ENCODE data around the gene TMEM141. TPM values are rescaled to one million over a fixed set of nuclear protein-coding genes. Genes with fewer than 3 reads are reported as not detected.
"Not testable (repeated sequence)": the region's sequence is repeated elsewhere in the genome, so short reads cannot be mapped to it uniquely, and the experiment has no call there.

The TMEM141 gene
- total RNA-seq, 1 donor from 2014 or later = 81.3 TPM

- no peak for DNase-seq (ENCODE audit: low spot score)
Measured at GRCh38 chr9:136794281-136794999, 3.3 kb downstream of the TMEM141 start.

DNA sequence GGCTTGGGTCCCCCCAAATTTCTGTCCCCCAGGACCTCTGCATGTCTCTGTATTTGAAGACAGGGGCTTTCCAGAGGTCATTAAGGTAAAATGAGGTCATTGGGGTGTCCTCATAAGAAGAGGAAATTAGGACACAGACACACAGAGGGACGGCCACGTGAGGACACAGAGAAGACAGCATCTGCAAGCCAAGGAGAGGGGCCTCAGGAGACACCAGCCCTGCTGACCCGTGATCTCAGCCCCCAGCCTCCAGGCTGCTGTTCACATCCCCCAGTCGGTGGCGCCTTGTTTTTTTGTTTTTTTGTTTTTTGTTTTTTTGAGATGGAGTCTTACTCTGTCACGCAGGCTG, 3.8 kb downstream of the TMEM141 start:
- DNase-seq (ENCODE audit: low spot score) = no peak

DNA sequence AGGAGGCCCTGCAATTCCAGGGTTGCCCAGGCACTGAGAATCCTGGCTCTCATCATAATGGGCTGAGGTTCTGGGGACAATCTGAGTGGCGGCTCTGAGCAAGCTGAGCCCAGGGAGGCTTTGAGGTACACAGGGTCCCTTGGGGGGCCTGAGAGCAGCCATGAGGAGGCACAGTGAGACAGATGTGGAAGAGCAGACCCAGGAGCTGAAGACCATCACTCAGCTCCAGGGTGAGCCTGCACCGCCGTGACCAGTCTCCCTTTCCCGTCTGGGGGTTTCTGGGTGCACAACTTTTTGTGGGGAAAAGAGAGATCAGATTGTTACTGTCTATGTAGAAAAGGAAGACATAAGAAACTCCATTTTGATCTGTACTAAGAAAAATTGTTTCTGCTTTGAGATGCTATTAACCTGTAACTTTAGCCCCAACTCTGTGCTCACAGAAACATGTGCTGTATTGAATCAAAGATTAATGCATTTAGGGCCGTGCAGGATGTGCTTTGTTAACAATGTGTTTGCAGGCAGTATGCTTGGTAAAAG, 5.2 kb downstream of the TMEM141 start, which contains the start of gene CCDC183:
CCDC183 (plus strand) TSS at position 101 of the 537 bp plus-strand sequence; CDS start at position 161, 60 bp downstream.
- DNase-seq (ENCODE audit: low spot score) = no peak

- not testable (repeated sequence) for DNase-seq (ENCODE audit: low spot score)
Measured at GRCh38 chr9:136796775-136797347, 5.7 kb downstream of the TMEM141 start.

DNA sequence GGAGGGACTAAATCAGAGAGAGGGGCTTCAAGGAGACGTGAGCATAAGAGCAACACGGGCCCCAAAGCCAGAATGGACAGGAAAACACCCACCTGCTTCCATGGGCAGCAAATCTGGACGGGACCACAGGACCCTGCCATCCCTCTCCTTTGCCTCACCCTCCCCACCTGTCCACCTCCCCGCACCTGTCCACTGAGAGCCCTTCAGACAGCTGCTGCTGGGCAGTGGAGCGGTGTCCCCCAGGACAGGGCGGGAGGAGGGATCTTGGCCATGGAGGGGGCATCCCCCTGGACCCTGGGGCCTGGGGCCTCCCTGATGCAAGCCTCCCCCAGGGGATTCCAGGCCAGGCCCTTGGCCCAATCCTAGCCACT, 7.5 kb downstream of the TMEM141 start:
- no peak for DNase-seq (ENCODE audit: low spot score)

DNA sequence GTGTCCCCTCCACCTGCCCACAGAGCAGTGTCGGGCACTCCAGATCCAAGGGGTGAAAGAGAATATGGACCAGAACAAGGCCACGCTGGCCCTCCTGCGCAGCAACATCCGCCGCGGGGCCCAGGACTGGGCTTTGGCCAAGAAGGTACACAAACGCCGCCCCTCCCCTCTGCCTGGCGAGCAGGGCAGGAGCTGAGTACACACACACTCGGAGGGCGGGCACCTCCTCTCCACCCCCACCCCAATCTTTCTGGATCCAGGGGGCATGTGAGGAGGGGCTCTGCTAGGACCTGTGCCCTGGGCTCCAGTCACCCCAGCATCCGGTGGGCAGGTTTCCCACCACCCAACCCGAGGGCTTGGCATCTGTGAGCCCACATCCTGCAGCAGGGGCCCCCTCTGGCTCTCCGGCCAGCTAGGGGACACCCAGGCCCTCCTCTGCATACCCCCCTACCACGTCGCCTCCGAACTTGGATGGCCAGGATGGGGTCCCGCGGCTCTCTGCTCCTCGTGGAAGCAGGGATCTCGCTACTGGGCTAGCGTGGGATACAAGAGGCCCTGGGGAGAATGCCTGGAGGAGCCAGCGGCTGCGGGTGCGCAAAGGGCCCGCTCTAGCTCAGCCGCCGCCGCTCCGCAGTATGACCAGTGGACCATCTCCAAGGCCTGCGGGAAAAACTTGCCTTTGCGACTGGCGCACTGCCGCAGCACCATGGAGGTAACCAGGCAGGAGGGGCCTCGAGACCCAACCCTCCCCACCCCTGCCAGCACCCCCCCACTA, 8.1 kb downstream of the TMEM141 start:
- no peak for DNase-seq (ENCODE audit: low spot score)

GRCh38 chr9:136799854-136800657, 8.9 kb downstream of the TMEM141 start:
- peak; percentile 85 for DNase-seq (ENCODE audit: low spot score)

GRCh38 chr9:136802321-136802720, 11.2 kb downstream of the TMEM141 start:
- no peak for DNase-seq (ENCODE audit: low spot score)

DNA sequence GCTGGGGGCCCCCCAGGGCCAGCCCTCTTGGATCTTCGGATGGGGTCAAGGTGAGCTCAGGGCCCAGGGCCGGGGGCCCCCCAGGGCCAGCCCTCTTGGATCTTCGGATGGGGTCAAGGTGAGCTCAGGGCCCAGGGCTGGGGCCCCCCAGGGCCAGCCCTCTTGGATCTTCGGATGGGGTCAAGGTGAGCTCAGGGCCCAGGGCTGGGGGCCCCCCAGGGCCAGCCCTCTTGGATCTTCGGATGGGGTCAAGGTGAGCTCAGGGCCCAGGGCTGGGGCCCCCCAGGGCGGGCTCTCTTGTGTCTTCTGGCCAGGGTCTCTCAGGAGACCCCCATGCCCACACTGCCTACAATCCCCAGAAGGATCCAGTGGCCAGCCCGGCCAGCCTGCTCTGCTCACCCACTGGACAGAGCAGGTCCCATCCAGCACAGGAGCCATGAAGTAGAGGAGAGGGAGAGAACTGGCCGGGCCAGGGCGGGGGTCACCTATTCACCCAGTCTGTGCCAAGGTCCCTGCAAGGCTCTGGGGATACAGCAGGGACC, 11.9 kb downstream of the TMEM141 start:
- not testable (repeated sequence) for DNase-seq (ENCODE audit: low spot score)

- no peak for DNase-seq (ENCODE audit: low spot score)
Measured at GRCh38 chr9:136803551-136804508, 12.7 kb downstream of the TMEM141 start.

- no peak for DNase-seq (ENCODE audit: low spot score)
Measured at GRCh38 chr9:136804509-136805206, 13.5 kb downstream of the TMEM141 start.

DNA sequence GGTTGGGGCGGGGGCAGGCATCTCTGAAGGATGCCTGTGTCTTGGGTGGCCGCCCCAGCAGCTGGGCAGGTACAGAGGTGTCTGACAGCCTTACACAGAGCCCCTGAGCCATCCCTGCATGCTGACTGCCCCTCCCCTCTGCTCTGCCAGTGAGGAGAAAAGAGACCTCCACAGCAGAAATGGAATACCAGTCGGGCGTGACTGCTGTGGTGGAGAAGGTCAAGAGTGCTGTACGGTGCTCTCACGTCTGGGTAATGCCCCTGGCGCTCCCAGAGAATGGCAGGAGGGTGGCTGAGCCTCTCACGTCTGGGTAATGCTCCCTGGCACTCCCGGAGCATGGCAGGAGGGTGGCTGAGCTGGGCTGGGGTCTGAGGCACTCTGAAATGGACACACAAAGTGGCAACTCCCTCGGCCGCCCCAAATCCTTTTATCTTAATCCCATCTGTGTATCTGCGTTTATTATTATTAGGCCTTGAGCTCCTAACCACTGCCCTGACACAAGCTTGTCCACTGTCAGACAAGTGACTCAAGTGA, 14.1 kb downstream of the TMEM141 start:
- DNase-seq (ENCODE audit: low spot score) = no peak

DNA sequence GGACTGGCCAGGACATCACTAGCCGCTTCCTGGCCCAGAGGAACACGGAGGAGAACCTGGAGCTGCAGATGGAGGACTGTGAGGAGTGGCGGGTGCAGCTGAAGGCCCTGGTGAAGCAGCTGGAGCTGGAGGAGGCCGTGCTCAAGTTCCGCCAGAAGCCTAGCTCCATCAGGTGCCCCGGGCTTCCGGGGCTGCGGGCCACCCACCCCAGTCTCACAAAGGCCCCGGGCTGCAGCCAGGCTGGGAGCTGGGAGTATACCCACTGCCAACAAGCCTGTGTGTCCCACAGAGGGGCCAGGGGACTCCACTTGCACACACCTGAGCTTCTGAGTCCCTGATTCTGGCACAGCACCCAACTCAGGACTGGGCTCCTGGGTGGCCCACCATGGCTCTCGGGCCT, 14.9 kb downstream of the TMEM141 start:
- no peak for DNase-seq (ENCODE audit: low spot score)

DNA sequence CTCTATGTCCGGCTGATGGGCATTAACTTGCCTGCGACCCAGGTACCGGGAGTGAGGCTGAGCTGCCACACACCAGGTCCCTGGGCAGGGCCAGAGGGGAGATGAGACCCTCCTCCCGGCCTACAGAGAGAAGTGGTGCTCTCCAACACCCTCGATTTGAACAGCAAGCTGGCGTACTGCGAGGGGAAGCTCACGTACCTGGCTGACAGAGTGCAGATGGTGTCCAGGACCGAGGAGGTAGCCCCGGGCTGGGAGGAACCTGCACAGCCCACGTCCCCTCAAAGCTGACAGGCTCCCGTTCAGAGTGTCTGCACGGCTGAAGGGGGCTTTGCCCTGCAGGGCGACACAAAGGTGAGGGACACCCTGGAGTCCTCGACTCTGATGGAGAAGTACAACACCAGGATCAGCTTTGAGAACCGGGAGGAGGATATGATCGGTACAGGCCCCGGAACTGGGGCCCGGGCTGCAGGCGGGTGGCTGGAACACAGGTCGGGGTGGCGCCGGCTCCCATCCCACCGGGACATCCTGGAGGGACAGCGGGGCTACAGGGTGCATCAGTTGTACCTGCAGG, 15.6 kb downstream of the TMEM141 start:
- no peak for DNase-seq (ENCODE audit: low spot score)

- DNase-seq (ENCODE audit: low spot score) = peak; percentile 78
Measured at GRCh38 chr9:136807281-136808074, 16.3 kb downstream of the TMEM141 start, which contains the start of gene RABL6. Gene RABL6 (plus strand): TSS chr9:136807948. CDS start chr9:136808197, 249 bp downstream.

DNA sequence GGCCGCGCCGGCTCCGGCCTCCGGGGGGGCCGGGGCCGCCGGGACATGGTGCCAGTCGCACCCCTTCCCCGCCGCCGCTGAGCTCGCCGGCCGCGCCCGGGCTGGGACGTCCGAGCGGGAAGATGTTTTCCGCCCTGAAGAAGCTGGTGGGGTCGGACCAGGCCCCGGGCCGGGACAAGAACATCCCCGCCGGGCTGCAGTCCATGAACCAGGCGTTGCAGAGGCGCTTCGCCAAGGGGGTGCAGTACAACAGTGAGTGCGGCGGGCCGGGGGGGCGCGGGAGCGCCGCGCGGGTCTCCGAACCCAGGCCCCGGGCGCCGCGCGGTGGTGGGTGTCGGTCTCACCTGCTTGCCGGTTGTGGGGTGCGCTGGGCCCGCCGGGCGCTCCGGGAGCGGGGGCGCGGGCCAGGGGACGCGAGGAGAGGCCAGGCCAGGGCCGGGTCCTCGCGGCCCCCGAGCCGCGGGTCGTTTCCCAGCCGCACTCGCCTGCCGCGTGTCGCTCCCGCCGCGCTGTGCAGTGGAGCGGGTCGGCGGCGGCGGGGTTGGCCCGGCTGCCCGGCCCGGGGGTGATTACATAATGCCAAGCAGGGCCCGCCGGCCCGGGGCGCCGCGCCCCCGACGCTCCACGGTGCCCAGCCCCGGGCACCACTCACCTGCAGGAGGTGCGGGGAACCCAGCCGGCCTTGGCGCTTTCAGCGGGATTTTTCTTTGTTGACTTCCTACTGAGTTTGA, 17.1 kb downstream of the TMEM141 start:
- DNase-seq (ENCODE audit: low spot score) = no peak

DNA sequence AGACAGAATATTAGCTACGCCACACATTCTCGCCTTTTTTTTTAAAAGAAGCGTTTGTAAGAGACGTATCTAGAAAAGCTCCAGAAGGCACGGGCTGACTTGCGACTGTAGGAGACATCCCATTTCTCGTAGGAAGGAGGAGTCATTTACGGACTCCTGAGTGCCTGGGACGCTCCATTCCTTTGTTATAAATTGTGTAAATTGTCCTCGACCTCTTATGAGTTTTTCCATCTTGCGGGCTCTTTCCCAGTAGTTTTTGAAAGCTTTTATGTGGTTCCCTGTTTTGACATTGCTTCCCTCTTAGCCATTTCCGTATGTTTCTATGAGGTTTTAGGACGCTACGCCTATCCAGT, 17.6 kb downstream of the TMEM141 start:
- no peak for DNase-seq (ENCODE audit: low spot score)

Data from mucosa of gallbladder (tissue), 1 donor.